Pancreas (tissue), 10 donors: Measurements from ENCODE around the gene VWA5A. TPM values are rescaled to one million over a fixed set of nuclear protein-coding genes. Genes with fewer than 3 reads are reported as not detected.

Experiments used
- ATAC-seq, 4 donors: fragments of 200-7000 bp; cut with Tn5 transposase; one replicate each; pipeline versions ENCODE4 v1.8.0 to v1.9.1; 2020; ENCODE audit warnings: mild to moderate bottlenecking in 4 of 4, moderate library complexity in 4 of 4
- DNase-seq, 6 donors: peaks; one replicate each; pipeline ENCODE4 v3.0.0-alpha.2; 2020
- FAIRE-seq: peaks from 2 replicates; lab custom pipeline; 2012; peaks lifted over from hg19 to GRCh38; lab: Jason Lieb, UNC
- H3K27ac ChIP-seq, 4 donors: fragments of 200-600 bp; sonication (generic); 1 replicate in 3 of 4; 2 replicates in 1 of 4; pipeline versions ENCODE4 v1.5.0 to v1.8.0; 2020
- H3K27me3 ChIP-seq, 4 donors: fragments of 200-600 bp; one replicate each; pipeline ENCODE4 v1.8.0; 2021
- H3K36me3 ChIP-seq, 3 donors: fragments of 200-600 bp; sonication (generic) in 1 of 3; one replicate each; pipeline versions ENCODE4 v1.5.0 to v1.8.0; 2020 to 2021
- H3K4me1 ChIP-seq, 3 donors: fragments of 200-600 bp; one replicate each; pipeline ENCODE4 v1.8.0; 2021
- H3K4me3 ChIP-seq, 4 donors: fragments of 200-600 bp; sonication (generic) in 2 of 4; one replicate each; pipeline versions ENCODE4 v1.5.0 to v1.8.0; 2020 to 2021
- H3K9me3 ChIP-seq, 4 donors: fragments of 200-600 bp; one replicate each; pipeline ENCODE4 v1.8.0; 2021
- CTCF ChIP-seq, 4 donors: fragments of 200-600 bp; sonication (generic) in 3 of 4; IDR thresholded peaks; one replicate each; pipeline versions ENCODE4 v1.5.0 to v1.8.0; 2021; ENCODE audit warnings: antibody characterized with exemption in 4 of 4
- WGBS, 2 donors: extraction: QIAGEN DNeasy Blood & Tissue Kit; methylation state at CpG; one replicate each; pipeline ENCODE4 v1.1.7; 2013; 5-methylcytosine and 5-hydroxymethylcytosine counted together
- intact Hi-C, 3 donors: fragments of 100-400 bp; cut with DNase I; formaldehyde crosslinking; loops; one replicate each; pipeline versions ENCODE4 v1.11.1 to v1.14.2; 2022
- polyA plus RNA-seq, 2 donors: library from polyadenylated mRNA; stranded (reverse); fragments of 200-250 nt; gene quantifications; one replicate each; pipeline ENCODE4 v1.2.3, GENCODE V29; 2013
- total RNA-seq, 6 donors: library from RNA; stranded (reverse); fragmentation: NEBNext Ultra II Directional in 4 of 6; extraction: Animal tissue kit (Norgen Biotek cat#: 25700) in 4 of 6; gene quantifications; one replicate each; pipeline versions ENCODE4 v1.2.1 to v1.2.4, GENCODE V29; 2021 to 2023
- donor health status: healthy with polysubstance abuse.
- donor health status: DM: no; HTN: no; CAD: no; lungs with moderate emphysema.
- donor health status: DM: no; HTN: no; CAD: no.
- donor health status: control.
- donor health status: control.
- donor health status: Bipolar disorder and iron deficiency.
- donor health status: DM: yes; HTN: yes; CAD: no.
- donor health status: DM: no; HTN: no; CAD: no.
- donor health status: DM: no; HTN: no; CAD: no.
- donor health status: DM: yes; HTN: yes; CAD: no.

Gene VWA5A
- total and polyA plus RNA-seq, 8 donors: 9.6 to 28.7 (median 15.6) TPM

- H3K9me3 ChIP-seq: no peaks in the 10 kb centered on the region
- H3K4me3 ChIP-seq: no peak overlapping the region
- no peak for TF ChIP-seq CTCF (IDR thresholded peaks at IDR 0.05)
- intact Hi-C loops: no loop called here
- DNase-seq (no peak), ATAC-seq (no peak), FAIRE-seq (no peak)
- WGBS, 2 donors: 63 to 68% methylated on average over 4 of the region's 4 CpGs
- peaks cover 0 to 12% (median 6%) of the 10 kb centered on the region in 3 donors for H3K36me3 ChIP-seq
- H3K4me1 ChIP-seq: peaks cover 5 to 12% (median 5%) of the 10 kb centered on the region in 3 donors
- no peak overlapping the region for H3K27ac ChIP-seq
- H3K27me3 ChIP-seq: no peaks in the 10 kb centered on the region
These were observed 1.4 kb upstream of the VWA5A start for GRCh38 chr11:124113890-124114289.

- WGBS, 2 donors: 13 to 14% methylated on average over 12 of the region's 12 CpGs
- Histone ChIP-seq H3K27ac (peak overlapping the region; percentile 8 to 81 (median 57)), H3K9me3 (no peaks in the 10 kb centered on the region), H3K27me3 (no peaks in the 10 kb centered on the region), H3K36me3 (peaks cover 0 to 14% (median 6%) of the 10 kb centered on the region in 3 donors), H3K4me3 (peak overlapping the region; percentile 41 to 73 (median 61)), H3K4me1 (peaks cover 5 to 12% (median 5%) of the 10 kb centered on the region in 3 donors)
- TF ChIP-seq CTCF (IDR thresholded peaks at IDR 0.05): no peak
- intact Hi-C loops: no loop called here
- FAIRE-seq (no peak), ATAC-seq (peak; percentile 76 to 89 (median 86)), DNase-seq (peak; percentile 27 to 61 (median 43))
These were observed 749 bp downstream of the VWA5A start for GRCh38 chr11:124115782-124116616.

- FAIRE-seq (no peak), ATAC-seq (no peak), DNase-seq (no peak)
- H3K27me3 ChIP-seq: no peaks in the 10 kb centered on the region
- TF ChIP-seq CTCF (IDR thresholded peaks at IDR 0.05): no peak
- H3K4me3 ChIP-seq: no peak overlapping the region
- H3K36me3 ChIP-seq: peaks cover 0 to 35% (median 13%) of the 10 kb centered on the region in 3 donors
- intact Hi-C loops: no loop called here
- no peak overlapping the region for H3K27ac ChIP-seq
- no peaks in the 10 kb centered on the region for H3K9me3 ChIP-seq
- H3K4me1 ChIP-seq: peaks cover 5 to 12% (median 5%) of the 10 kb centered on the region in 3 donors
- WGBS, 2 donors: 62 to 63% methylated on average over 2 of the region's 2 CpGs
These were observed 3.9 kb downstream of the VWA5A start for GRCh38 chr11:124119103-124119502.

GRCh38 chr11:124120891-124121290 lies 5.6 kb downstream of the VWA5A start:
- ATAC-seq (no peak), FAIRE-seq (no peak), DNase-seq (no peak)
- no peak overlapping the region for H3K27ac ChIP-seq
- peaks cover 0 to 51% (median 13%) of the 10 kb centered on the region in 3 donors for H3K36me3 ChIP-seq
- intact Hi-C loops: no loop called here
- 88% methylated on average over 4 of the region's 4 CpGs for WGBS, 2 donors
- no peak for TF ChIP-seq CTCF (IDR thresholded peaks at IDR 0.05)
- no peaks in the 10 kb centered on the region for H3K9me3 ChIP-seq
- peaks cover 0 to 8% (median 5%) of the 10 kb centered on the region in 3 donors for H3K4me1 ChIP-seq
- H3K4me3 ChIP-seq: no peak overlapping the region
- H3K27me3 ChIP-seq: no peaks in the 10 kb centered on the region

- DNase-seq: no peak
- ATAC-seq: no peak
- no peak for TF ChIP-seq CTCF (IDR thresholded peaks at IDR 0.05)
- FAIRE-seq: no peak
- Histone ChIP-seq H3K4me1 (peaks cover 0 to 1% (median 0%) of the 10 kb centered on the region in 3 donors), H3K27me3 (no peaks in the 10 kb centered on the region), H3K9me3 (no peaks in the 10 kb centered on the region), H3K4me3 (no peak overlapping the region), H3K27ac (no peak overlapping the region), H3K36me3 (peaks cover 0 to 51% (median 13%) of the 10 kb centered on the region in 3 donors)
- intact Hi-C loops: no loop called here
- WGBS, 2 donors: 88 to 94% methylated on average over 1 of the region's 1 CpG
These were observed 6.9 kb downstream of the VWA5A start for GRCh38 chr11:124122123-124122522.
